IMR-90 (cell line): Measurements from ENCODE around the gene SRGAP3. TPM values are rescaled to one million over a fixed set of nuclear protein-coding genes. Genes with fewer than 3 reads are reported as not detected.

Experiments used
- ATAC-seq: fragments of 200-7000 bp; cut with Tn5 transposase; 2 replicates; pipeline ENCODE4 v1.9.1; 2020; ENCODE audit warnings: low read depth, mild to moderate bottlenecking, moderate library complexity
- BruUV-seq: library from RNA; stranded (reverse); fragments of 400-500 nt; replicated peaks from 2 replicates; lab custom pipeline; 2021; lab: Mats Ljungman, UMichigan
- CTCF ChIA-PET: fragments of 300-600 bp; formaldehyde crosslinking; extraction: SDS; loops from one replicate; lab custom pipeline; 2021; ENCODE audit warnings: antibody characterized with exemption; lab: Yijun Ruan, JAX
- POLR2A ChIA-PET: fragments of 300-600 bp; sonication (Branson Sonifier 250); formaldehyde crosslinking; loops from one replicate; lab custom pipeline; 2022; ENCODE audit warnings: antibody characterized with exemption; ENCODE audit not compliant: unreplicated experiment; lab: Charles Lee
- DNase-seq: peaks from one replicate; pipeline ENCODE4 v3.0.0; 2013
- H2AFZ ChIP-seq: replicated peaks from 2 replicates; pipeline ENCODE3; 2013; ENCODE audit warnings: low read length, mild to moderate bottlenecking; ENCODE audit not compliant: poor library complexity
- H2AK5ac ChIP-seq: 2 replicates; pipeline ENCODE4 v1.6.1; 2013; ENCODE audit warnings: low read depth, low read length, inconsistent platforms
- H2AK9ac ChIP-seq: replicated peaks from 2 replicates; pipeline ENCODE3; 2013; ENCODE audit warnings: mild to moderate bottlenecking, low read depth, low read length, moderate library complexity; ENCODE audit not compliant: poor library complexity
- H2BK120ac ChIP-seq: 2 replicates; pipeline ENCODE4 v1.6.1; 2013; ENCODE audit warnings: low read depth, low read length, inconsistent platforms
- H2BK15ac ChIP-seq: 3 replicates; pipeline ENCODE4 v1.6.1; 2013; ENCODE audit warnings: low read depth, low read length, inconsistent platforms
- H2BK20ac ChIP-seq: 2 replicates; pipeline ENCODE4 v1.6.1; 2013; ENCODE audit warnings: low read depth, mild to moderate bottlenecking, inconsistent platforms, low read length, moderate library complexity
- H2BK5ac ChIP-seq: 2 replicates; pipeline ENCODE4 v1.6.1; 2013; ENCODE audit warnings: mild to moderate bottlenecking, low read depth, low read length, inconsistent platforms; ENCODE audit not compliant: poor library complexity, severe bottlenecking
- H3K14ac ChIP-seq: replicated peaks from 2 replicates; pipeline ENCODE4 v1.6.1; 2013; ENCODE audit warnings: low read depth, low read length, inconsistent platforms
- H3K18ac ChIP-seq: 2 replicates; pipeline ENCODE4 v1.6.1; 2013; ENCODE audit warnings: low read depth, low read length, control low read depth
- H3K23ac ChIP-seq: 2 replicates; pipeline ENCODE4 v1.6.1; 2013; ENCODE audit warnings: low read depth, low read length, inconsistent platforms
- H3K27ac ChIP-seq: 2 replicates; pipeline ENCODE4 v1.5.1; 2013; ENCODE audit warnings: mild to moderate bottlenecking, control low read depth, low read length; ENCODE audit not compliant: insufficient read depth
- H3K27me3 ChIP-seq: 2 replicates; pipeline ENCODE4 v1.6.1; 2013; ENCODE audit warnings: low read length; ENCODE audit not compliant: control insufficient read depth, insufficient read depth
- H3K36me3 ChIP-seq: 2 replicates; pipeline ENCODE4 v1.6.1; 2013; ENCODE audit warnings: low read length, mixed read lengths; ENCODE audit not compliant: control insufficient read depth, insufficient read depth
- H3K4ac ChIP-seq: 2 replicates; pipeline ENCODE4 v1.6.1; 2013; ENCODE audit warnings: low read depth, low read length, inconsistent platforms
- H3K4me1 ChIP-seq: 2 replicates; pipeline ENCODE4 v1.6.1; 2013; ENCODE audit warnings: low read length, mixed read lengths; ENCODE audit not compliant: control insufficient read depth, insufficient read depth
- H3K4me2 ChIP-seq: 2 replicates; pipeline ENCODE4 v1.6.1; 2013; ENCODE audit warnings: low read depth, mild to moderate bottlenecking, control low read depth, low read length, moderate library complexity
- H3K4me3 ChIP-seq: 2 replicates; pipeline ENCODE4 v1.5.1; 2013; ENCODE audit warnings: low read depth, mild to moderate bottlenecking, control low read depth, low read length, moderate library complexity; ENCODE audit not compliant: insufficient read depth
- H3K56ac ChIP-seq: 2 replicates; pipeline ENCODE4 v1.6.1; 2013; ENCODE audit warnings: low read length, inconsistent platforms; ENCODE audit not compliant: insufficient read depth; ENCODE audit errors: extremely low read depth
- H3K79me1 ChIP-seq, 2 experiments: 2 replicates each; pipeline ENCODE4 v1.6.1; 2013; ENCODE audit warnings: low read length in 2 of 2, inconsistent platforms in 1 of 2, low read depth in 1 of 2
- H3K9ac ChIP-seq: 2 replicates; pipeline ENCODE4 v1.6.1; 2013; ENCODE audit warnings: low read depth, low read length, control low read depth
- H3K9me1 ChIP-seq: 2 replicates; pipeline ENCODE4 v1.6.1; 2013; ENCODE audit warnings: low read length, inconsistent platforms; ENCODE audit not compliant: insufficient read depth
- H3K9me3 ChIP-seq: 2 replicates; pipeline ENCODE4 v1.6.1; 2013; ENCODE audit warnings: low read length; ENCODE audit not compliant: control insufficient read depth, insufficient read depth
- H4K20me1 ChIP-seq: 2 replicates; pipeline ENCODE4 v1.6.1; 2013; ENCODE audit warnings: low read length, inconsistent platforms; ENCODE audit not compliant: insufficient read depth
- H4K5ac ChIP-seq: 2 replicates; pipeline ENCODE4 v1.6.1; 2013; ENCODE audit warnings: mild to moderate bottlenecking, low read depth, low read length, control low read depth
- H4K8ac ChIP-seq, 2 experiments: 2 replicates each; pipeline ENCODE4 v1.6.1; 2013; ENCODE audit warnings: low read depth in 2 of 2, low read length in 2 of 2, control low read depth in 1 of 2, inconsistent platforms in 1 of 2
- H4K91ac ChIP-seq: 2 replicates; pipeline ENCODE4 v1.6.1; 2013; ENCODE audit warnings: low read depth, low read length, inconsistent platforms; ENCODE audit not compliant: insufficient read depth
- MXI1 ChIP-seq: IDR thresholded peaks from 2 replicates; pipeline ENCODE4 v1.6.1; 2012; ENCODE audit warnings: low read depth, mild to moderate bottlenecking, low read length, moderate library complexity, borderline replicate concordance
- RFX5 ChIP-seq: IDR thresholded peaks from 2 replicates; pipeline ENCODE4 v1.8.0; 2012; ENCODE audit warnings: low read depth, mild to moderate bottlenecking, low read length, moderate library complexity
- WGBS, 2 experiments: methylation state at CpG; one replicate each; pipeline versions ENCODE4 v1.1.5 to v1.1.7; 2013; ENCODE audit warnings: missing lambda C conversion rate in 2 of 2; ENCODE audit not compliant: insufficient read length in 1 of 2; ENCODE audit errors: extremely low coverage in 2 of 2; 5-methylcytosine and 5-hydroxymethylcytosine counted together
- dilution Hi-C: fragments of 300-500 bp; cut with HindIII; formaldehyde crosslinking; loops from one replicate; pipeline ENCODE4 v1.14.3; 2018; ENCODE audit warnings: low sequenced_read_pairs; ENCODE audit not compliant: unreplicated experiment
- in situ Hi-C: fragments of 300-500 bp; cut with MboI; formaldehyde crosslinking; loops from 3 replicates; pipeline ENCODE4 v1.14.3; 2019; ENCODE audit warnings: low sequenced_read_pairs, inconsistent platforms, mixed read lengths
- intact Hi-C: fragments of 100-400 bp; cut with micrococcal nuclease; formaldehyde crosslinking; loops from 2 replicates; pipeline ENCODE4 v1.10.0; 2022
- polyA plus RNA-seq, 3 experiments: library from polyadenylated mRNA; depleted of rRNA; stranded (reverse); fragments of >200 nt; gene quantifications; 2 replicates each; pipeline ENCODE4 v1.2.3, GENCODE V29; 2012; ENCODE audit warnings: low replicate concordance in 1 of 3
- total RNA-seq: library from RNA; depleted of rRNA; stranded (reverse); fragments of >200 nt; gene quantifications from 2 replicates; pipeline ENCODE4 v1.2.3, GENCODE V29; 2012

The SRGAP3 gene
- total and polyA plus RNA-seq, 2 of the 4 experiments (the other 2 are of a cell fraction): 0.68 to 1.4 TPM

GRCh38 chr3:9207116-9207763 lies 42.2 kb downstream of the SRGAP3 start:
- no peaks in the 10 kb centered on the region for H3K36me3 ChIP-seq
- DNase-seq (no peak), ATAC-seq (no peak)
- H2BK15ac ChIP-seq: no peak overlapping the region
- no peak overlapping the region for H3K4me2 ChIP-seq
- H3K79me1 ChIP-seq: no peaks in the 10 kb centered on the region
- no peak for TF ChIP-seq MXI1
- TF ChIP-seq RFX5: no peak
- no peak overlapping the region for H3K14ac ChIP-seq
- H3K9ac ChIP-seq: no peak overlapping the region
- ChIA-PET CTCF (no interaction called here), POLR2A (no interaction called here)
- intact Hi-C loops (no loop called here), dilution Hi-C loops (no loop called here), in situ Hi-C loops (no loop called here)
- H3K4me3 ChIP-seq: no peak overlapping the region
- no peak overlapping the region for H2BK20ac ChIP-seq
- no peaks in the 10 kb centered on the region for H4K20me1 ChIP-seq
- no peaks in the 10 kb centered on the region for H3K9me3 ChIP-seq
- BruUV-seq: no TSS peak
- H2AFZ ChIP-seq: no peak overlapping the region
- no peaks in the 10 kb centered on the region for H3K9me1 ChIP-seq
- no peaks in the 10 kb centered on the region for H3K4me1 ChIP-seq
- H3K27ac ChIP-seq: no peak overlapping the region
- no peak overlapping the region for H4K5ac ChIP-seq
- WGBS, 2 experiments: 89% methylated on average over 3 of the region's 7 CpGs; no CpG with 5 or more reads in 1 of the 2 experiments
- H2AK9ac ChIP-seq: no peak overlapping the region
- no peak overlapping the region for H3K18ac ChIP-seq
- H2AK5ac ChIP-seq: no peak overlapping the region
- H2BK120ac ChIP-seq: no peak overlapping the region
- no peak overlapping the region for H4K91ac ChIP-seq
- no peak overlapping the region for H3K4ac ChIP-seq
- H3K56ac ChIP-seq: no peak overlapping the region
- no peak overlapping the region for H4K8ac ChIP-seq
- no peak overlapping the region for H3K23ac ChIP-seq
- H2BK5ac ChIP-seq: no peak overlapping the region
- no peaks in the 10 kb centered on the region for H3K27me3 ChIP-seq
